Activated naive CD8-positive, alpha-beta T cell treated with anti-CD3 and anti-CD28 coated beads, Interleukin-2, amount 10 ng/mL, durations not matched to agents 7 days and 5 days (primary cell): Measurements from ENCODE around the gene C12orf57. TPM values are rescaled to one million over a fixed set of nuclear protein-coding genes. Genes with fewer than 3 reads are reported as not detected.

ENCODE experiments used
- ATAC-seq: fragments of 150-1000 bp; cut with Tn5 transposase; one replicate; pipeline ENCODE4 v1.10.0; 2021; ENCODE audit warnings: low read depth, moderate library complexity
- POLR2A ChIA-PET: fragments of 350-600 bp; sonication (Branson Sonifier 250); formaldehyde crosslinking; loops from one replicate; lab custom pipeline; 2021; ENCODE audit warnings: antibody characterized with exemption; lab: Charles Lee
- DNase-seq: peaks from one replicate; pipeline ENCODE4 v3.0.0; 2021
- H3K27ac Mint-ChIP-seq: one replicate; pipeline ENCODE4 v1.8.0; 2022; ENCODE audit warnings: mild to moderate bottlenecking, mixed read lengths
- H3K27me3 Mint-ChIP-seq: one replicate; pipeline ENCODE4 v1.8.0; 2022; ENCODE audit warnings: mild to moderate bottlenecking, moderate library complexity, mixed read lengths
- H3K36me3 Mint-ChIP-seq: one replicate; pipeline ENCODE4 v1.8.0; 2021; ENCODE audit warnings: mild to moderate bottlenecking, mixed read lengths
- H3K4me1 Mint-ChIP-seq: one replicate; pipeline ENCODE4 v1.8.0; 2021; ENCODE audit warnings: mixed read lengths
- H3K4me3 Mint-ChIP-seq: one replicate; pipeline ENCODE4 v1.8.0; 2022; ENCODE audit warnings: mild to moderate bottlenecking, moderate library complexity, mixed read lengths
- H3K9me3 Mint-ChIP-seq: one replicate; pipeline ENCODE4 v1.8.0; 2021; ENCODE audit warnings: mixed read lengths
- total RNA-seq, 2 experiments: library from RNA; stranded (reverse); gene quantifications; one replicate each; pipeline ENCODE4 v1.2.3, GENCODE V29; 2021

C12orf57 gene
- total RNA-seq, 2 experiments from 2014 or later: 210 to 217 TPM

- Mint-ChIP-seq H3K4me1 (peaks cover 38% of the 10 kb centered on the region), H3K27ac (no peak overlapping the region), H3K27me3 (no peaks in the 10 kb centered on the region), H3K36me3 (peaks cover 17% of the 10 kb centered on the region), H3K9me3 (no peaks in the 10 kb centered on the region), H3K4me3 (no peak overlapping the region)
- POLR2A ChIA-PET: interaction anchor here (0.6 to 6.7 kb wide), 6 partner anchors 13 to 57 kb away, joined by 3 to 64 read pairs (median 8); partner anchors contain the start of genes C12orf57, RNU7-1 and TPI1
- ATAC-seq (no peak), DNase-seq (no peak)
These were observed 20.0 kb upstream of the C12orf57 start for GRCh38 chr12:6923851-6924250.

GRCh38 chr12:6925239-6925539 is 18.6 kb upstream of the C12orf57 start:
- peaks cover 5% of the 10 kb centered on the region for H3K36me3 Mint-ChIP-seq
- no peaks in the 10 kb centered on the region for H3K27me3 Mint-ChIP-seq
- ATAC-seq (no peak), DNase-seq (no peak)
- no peak overlapping the region for H3K4me3 Mint-ChIP-seq
- H3K27ac Mint-ChIP-seq: peak overlapping the region; percentile 38
- POLR2A ChIA-PET: interaction anchor here (1.3 to 6.7 kb wide), 7 partner anchors 11 to 183 kb away, joined by 3 to 64 read pairs (median 6); partner anchors contain the start of genes C12orf57, ENO2, RNU7-1 and TPI1
- H3K4me1 Mint-ChIP-seq: peaks cover 40% of the 10 kb centered on the region
- no peaks in the 10 kb centered on the region for H3K9me3 Mint-ChIP-seq

- Mint-ChIP-seq H3K36me3 (peaks cover 5% of the 10 kb centered on the region), H3K9me3 (no peaks in the 10 kb centered on the region), H3K27ac (no peak overlapping the region), H3K4me3 (no peak overlapping the region), H3K4me1 (peaks cover 42% of the 10 kb centered on the region), H3K27me3 (no peaks in the 10 kb centered on the region)
- DNase-seq (no peak), ATAC-seq (no peak)
- POLR2A ChIA-PET: interaction anchor here (0.7 to 6.7 kb wide), 8 partner anchors 12 to 183 kb away, joined by 3 to 64 read pairs (median 6); partner anchors contain the start of genes C12orf57, ENO2, RNU7-1 and TPI1
These were observed 18.1 kb upstream of the C12orf57 start for GRCh38 chr12:6925540-6926279.

GRCh38 chr12:6927379-6928021 is 16.3 kb upstream of the C12orf57 start, which contains the start of gene ATN1:
Gene ATN1 (plus strand): TSS chr12:6927959. CDS start chr12:6934002, 6,043 bp downstream.
- H3K4me1 Mint-ChIP-seq: peaks cover 47% of the 10 kb centered on the region
- peak within 1 kb of the TSS; percentile 82 for H3K4me3 Mint-ChIP-seq
- ATAC-seq (peak; percentile 23), DNase-seq (peak; percentile 68)
- H3K36me3 Mint-ChIP-seq: peaks cover 5% of the 10 kb centered on the region
- H3K27me3 Mint-ChIP-seq: no peaks in the 10 kb centered on the region
- peak within 1 kb of the TSS; percentile 80 for H3K27ac Mint-ChIP-seq
- POLR2A ChIA-PET: interaction anchor here (1.0 to 6.7 kb wide), 6 partner anchors 10 to 37 kb away, joined by 3 to 64 read pairs (median 10); partner anchors contain the start of genes C12orf57 and RNU7-1
- H3K9me3 Mint-ChIP-seq: no peaks in the 10 kb centered on the region

GRCh38 chr12:6928022-6928702 is 15.7 kb upstream of the C12orf57 start:
- no peaks in the 10 kb centered on the region for H3K27me3 Mint-ChIP-seq
- DNase-seq (no peak), ATAC-seq (no peak)
- peak overlapping the region; percentile 82 for H3K4me3 Mint-ChIP-seq
- POLR2A ChIA-PET: interaction anchor here (1.2 to 6.7 kb wide), 4 partner anchors 9 to 55 kb away, joined by 5 to 64 read pairs (median 12); partner anchors contain the start of genes C12orf57, RNU7-1 and SPSB2
- no peaks in the 10 kb centered on the region for H3K9me3 Mint-ChIP-seq
- no peaks in the 10 kb centered on the region for H3K36me3 Mint-ChIP-seq
- peak overlapping the region; percentile 80 for H3K27ac Mint-ChIP-seq
- H3K4me1 Mint-ChIP-seq: peaks cover 48% of the 10 kb centered on the region

- Mint-ChIP-seq H3K4me1 (peaks cover 54% of the 10 kb centered on the region), H3K27me3 (no peaks in the 10 kb centered on the region), H3K4me3 (peak overlapping the region; percentile 82), H3K9me3 (no peaks in the 10 kb centered on the region), H3K27ac (peak overlapping the region; percentile 80), H3K36me3 (peaks cover 3% of the 10 kb centered on the region)
- ATAC-seq (no peak), DNase-seq (no peak)
- POLR2A ChIA-PET: interaction anchor here (0.8 to 6.7 kb wide), 6 partner anchors 8 to 61 kb away, joined by 3 to 64 read pairs (median 6); partner anchors contain the start of genes C12orf57, RNU7-1 and SPSB2
These were observed 15.0 kb upstream of the C12orf57 start for GRCh38 chr12:6928703-6929407.

- Mint-ChIP-seq H3K9me3 (no peaks in the 10 kb centered on the region), H3K27ac (peak overlapping the region; percentile 72), H3K36me3 (peaks cover 6% of the 10 kb centered on the region), H3K27me3 (no peaks in the 10 kb centered on the region), H3K4me3 (peak overlapping the region; percentile 82), H3K4me1 (peaks cover 52% of the 10 kb centered on the region)
- ATAC-seq (no peak), DNase-seq (no peak)
- POLR2A ChIA-PET: interaction anchor here (0.6 to 6.7 kb wide), 6 partner anchors 7 to 62 kb away, joined by 3 to 64 read pairs (median 6); partner anchors contain the start of genes C12orf57 and RNU7-1
These were observed 14.1 kb upstream of the C12orf57 start for GRCh38 chr12:6929466-6930452.

GRCh38 chr12:6932766-6933165 is 11.1 kb upstream of the C12orf57 start:
- peaks cover 16% of the 10 kb centered on the region for H3K36me3 Mint-ChIP-seq
- peak overlapping the region; percentile 45 for H3K4me3 Mint-ChIP-seq

GRCh38 chr12:6934110-6934509 is 9.7 kb upstream of the C12orf57 start:
- POLR2A ChIA-PET: interaction anchor here (1.0 to 21.6 kb wide), 4 partner anchors 10 to 67 kb away, joined by 4 to 1055 read pairs (median 10); partner anchors contain the start of genes C12orf57, ENO2, RNU7-1 and TPI1
- H3K27me3 Mint-ChIP-seq: no peaks in the 10 kb centered on the region
- peaks cover 58% of the 10 kb centered on the region for H3K4me1 Mint-ChIP-seq

More at GRCh38 chr12:6932766-6933165, 11.1 kb upstream of the C12orf57 start:
- POLR2A ChIA-PET: interaction anchor here (1.2 to 1.6 kb wide), 3 partner anchors 11 to 31 kb away, joined by 3 to 10 read pairs (median 4); partner anchors contain the start of genes C12orf57 and RNU7-1
- H3K27ac Mint-ChIP-seq: peak overlapping the region; percentile 80
- H3K27me3 Mint-ChIP-seq: no peaks in the 10 kb centered on the region
- ATAC-seq (peak; percentile 20), DNase-seq (no peak)
- peaks cover 60% of the 10 kb centered on the region for H3K4me1 Mint-ChIP-seq
- H3K9me3 Mint-ChIP-seq: no peaks in the 10 kb centered on the region

GRCh38 chr12:6935371-6936193 is 8.2 kb upstream of the C12orf57 start:
- Mint-ChIP-seq H3K36me3 (peaks cover 19% of the 10 kb centered on the region), H3K9me3 (no peaks in the 10 kb centered on the region), H3K4me3 (peak overlapping the region; percentile 95)

More at GRCh38 chr12:6934110-6934509, 9.7 kb upstream of the C12orf57 start:
- peak overlapping the region; percentile 99 for H3K27ac Mint-ChIP-seq
- DNase-seq (no peak), ATAC-seq (no peak)
- H3K4me3 Mint-ChIP-seq: no peak overlapping the region
- H3K36me3 Mint-ChIP-seq: peaks cover 17% of the 10 kb centered on the region
- no peaks in the 10 kb centered on the region for H3K9me3 Mint-ChIP-seq

More at GRCh38 chr12:6935371-6936193, 8.2 kb upstream of the C12orf57 start:
- ATAC-seq (no peak), DNase-seq (no peak)
- H3K27me3 Mint-ChIP-seq: no peaks in the 10 kb centered on the region
- POLR2A ChIA-PET: interaction anchor here (1.0 to 21.6 kb wide), 5 partner anchors 9 to 173 kb away, joined by 4 to 1055 read pairs (median 27); partner anchors contain the start of genes C12orf57, RNU7-1 and TPI1
- H3K4me1 Mint-ChIP-seq: peaks cover 49% of the 10 kb centered on the region
- peak overlapping the region; percentile 99 for H3K27ac Mint-ChIP-seq
